Measurements from ENCODE around the gene SERPINA5.
"Not testable (repeated sequence)": the region's sequence is repeated elsewhere in the genome, so short reads cannot be mapped to it uniquely, and the experiment has no call there.

The SERPINA5 gene

DNA sequence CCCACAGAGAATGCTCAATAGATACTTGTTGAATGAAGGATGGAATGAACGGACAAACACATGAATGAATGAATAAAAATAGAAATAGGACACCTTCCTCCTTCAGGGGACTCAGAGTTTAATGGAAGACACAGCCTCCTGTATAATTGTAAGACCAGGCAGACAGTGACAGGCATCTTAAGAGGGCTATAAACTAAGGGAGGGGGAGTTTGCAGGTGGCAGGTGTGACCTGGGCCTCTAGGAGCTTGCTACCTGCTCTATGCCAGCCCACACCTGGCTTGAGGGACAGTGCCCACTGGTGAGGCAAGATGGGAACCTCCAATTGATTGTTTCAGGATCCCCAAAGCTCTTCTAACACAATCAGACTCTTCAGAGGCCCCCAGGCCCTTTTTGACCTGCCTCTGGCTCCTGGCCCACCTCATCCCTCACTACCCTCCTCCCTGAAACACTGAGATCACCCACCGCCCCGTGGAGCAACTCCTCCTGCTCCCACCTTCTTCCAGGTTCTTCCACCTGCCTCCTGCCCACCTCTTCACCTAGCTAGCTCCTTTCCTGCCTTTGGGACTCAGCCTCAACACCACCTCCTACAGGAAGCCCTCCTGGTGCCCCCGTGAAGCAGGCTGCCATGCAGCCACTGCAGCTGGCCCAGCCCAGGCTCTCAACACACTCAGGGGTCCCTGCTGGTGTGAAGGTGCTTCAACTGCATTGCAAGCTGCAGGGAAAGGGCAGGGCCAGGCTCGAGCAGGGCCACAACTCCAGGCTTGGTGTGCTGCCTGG is 40.3 kb downstream of the SERPINA5 start:
- no peak for DNase-seq (ENCODE audit: low read depth, low spot score)

DNA sequence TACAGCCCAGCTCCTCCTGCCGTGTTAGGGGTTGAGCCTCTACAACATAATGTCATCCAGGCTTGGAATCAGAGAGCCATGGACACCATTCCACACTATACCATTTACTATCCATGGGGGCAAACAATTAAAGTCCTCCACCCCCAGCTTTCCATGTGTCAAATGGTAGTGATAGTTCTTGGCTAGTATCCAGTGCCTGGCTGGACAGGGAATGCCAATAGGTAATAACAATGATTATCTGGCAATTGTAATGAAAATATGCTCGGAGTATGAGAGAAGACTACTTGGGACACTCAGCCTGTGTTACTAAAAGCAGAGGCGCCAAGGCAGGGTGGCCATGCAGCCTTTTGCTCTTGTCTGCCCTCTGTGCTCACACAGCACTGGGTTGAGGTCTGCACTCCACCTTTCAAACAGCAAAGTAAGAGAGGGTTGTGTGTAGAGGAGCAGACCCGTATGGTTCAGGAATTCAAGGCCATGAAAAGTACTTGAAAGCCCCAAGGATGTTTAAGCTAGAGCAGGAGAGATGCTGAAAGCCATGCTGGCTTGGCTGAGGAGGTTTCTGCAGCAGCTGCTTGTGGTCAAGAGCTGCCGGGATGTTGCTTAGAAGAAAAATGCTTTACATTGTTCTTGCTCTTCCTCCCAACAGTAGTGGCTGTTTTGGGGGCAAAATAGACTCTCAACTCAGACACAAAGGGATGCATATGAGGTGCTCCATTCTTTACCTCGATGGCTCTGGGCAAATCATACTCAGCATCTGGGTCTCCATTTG is 41.6 kb downstream of the SERPINA5 start:
- no peak for DNase-seq (ENCODE audit: low read depth, low spot score)

DNA sequence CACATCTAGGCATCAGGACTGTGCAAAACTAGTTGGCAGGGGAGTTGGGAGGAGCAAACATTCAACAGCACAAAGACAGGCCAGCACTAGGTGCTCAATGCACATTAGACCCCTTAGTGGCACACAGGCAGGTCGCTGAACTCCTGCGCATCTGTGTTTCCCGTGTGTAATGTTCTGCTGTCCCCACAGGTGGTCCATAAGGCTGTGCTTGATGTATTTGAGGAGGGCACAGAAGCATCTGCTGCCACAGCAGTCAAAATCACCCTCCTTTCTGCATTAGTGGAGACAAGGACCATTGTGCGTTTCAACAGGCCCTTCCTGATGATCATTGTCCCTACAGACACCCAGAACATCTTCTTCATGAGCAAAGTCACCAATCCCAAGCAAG is 42.2 kb downstream of the SERPINA5 start:
- DNase-seq (ENCODE audit: low read depth, low spot score): no peak

DNA sequence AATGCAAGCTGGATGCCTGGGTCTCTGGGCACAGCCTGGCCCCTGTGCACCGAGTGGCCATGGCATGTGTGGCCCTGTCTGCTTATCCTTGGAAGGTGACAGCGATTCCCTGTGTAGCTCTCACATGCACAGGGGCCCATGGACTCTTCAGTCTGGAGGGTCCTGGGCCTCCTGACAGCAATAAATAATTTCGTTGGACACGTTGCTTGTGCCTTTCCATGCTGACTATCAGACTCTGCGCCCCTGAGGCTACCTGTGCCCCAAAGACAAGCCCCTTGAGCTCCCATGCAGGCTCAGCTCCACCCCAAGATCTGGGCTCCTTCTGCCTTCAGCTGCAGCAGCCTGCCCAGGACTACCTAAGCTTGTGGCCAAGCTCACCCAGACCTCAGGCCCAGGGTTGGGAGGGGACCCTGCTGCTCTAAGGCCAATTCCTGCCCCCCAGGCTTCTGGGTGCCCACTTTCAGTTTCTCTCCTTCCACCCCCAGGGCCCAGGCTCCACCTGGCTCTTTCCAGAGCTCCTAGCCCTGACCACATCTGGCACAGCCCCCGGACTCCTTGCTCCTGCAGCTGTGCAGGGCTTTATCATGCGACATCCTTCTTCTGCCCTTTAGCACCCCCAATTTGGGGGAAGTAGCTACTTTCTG is 42.8 kb downstream of the SERPINA5 start:
- no peak for DNase-seq (ENCODE audit: low read depth, low spot score)

DNA sequence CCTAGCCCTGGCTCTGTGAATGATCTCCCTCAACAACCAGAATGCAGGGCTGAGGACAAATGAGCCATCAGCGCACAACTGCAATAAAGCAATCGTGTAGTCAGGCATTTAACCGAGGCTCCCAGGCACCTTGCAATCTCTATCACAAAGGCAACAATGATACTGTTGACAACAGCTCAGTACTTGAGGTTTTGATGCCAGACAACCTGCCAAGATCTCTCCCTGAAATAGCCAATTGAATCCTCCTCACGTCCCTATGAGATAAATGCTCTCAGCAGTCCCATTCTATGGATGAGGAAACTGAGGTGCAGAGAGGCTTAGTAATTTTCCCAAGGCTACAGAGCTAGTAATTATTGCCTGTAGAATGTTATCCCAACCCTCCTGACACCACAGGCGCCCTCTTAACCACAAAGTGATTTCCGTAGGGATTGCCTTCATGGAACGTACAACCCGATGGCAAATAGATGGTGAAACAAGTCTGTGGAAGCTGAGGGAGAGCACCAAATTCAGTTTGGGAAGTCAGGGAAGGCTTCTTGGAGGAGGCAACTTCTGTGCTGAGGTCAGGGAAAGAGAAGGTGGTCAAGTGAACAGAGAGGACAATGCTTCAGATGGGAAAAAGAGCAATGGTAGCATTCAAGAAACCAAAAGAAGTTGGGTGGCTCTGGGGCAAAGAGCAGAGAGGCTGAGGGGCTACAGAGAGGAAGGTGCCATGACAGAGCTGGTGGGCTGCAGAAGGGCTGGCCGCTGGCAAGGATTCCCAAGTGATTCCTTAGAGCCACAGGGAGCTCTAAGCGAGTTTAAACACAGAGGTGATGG is 43.5 kb downstream of the SERPINA5 start:
- no peak for DNase-seq (ENCODE audit: low read depth, low spot score)

DNA sequence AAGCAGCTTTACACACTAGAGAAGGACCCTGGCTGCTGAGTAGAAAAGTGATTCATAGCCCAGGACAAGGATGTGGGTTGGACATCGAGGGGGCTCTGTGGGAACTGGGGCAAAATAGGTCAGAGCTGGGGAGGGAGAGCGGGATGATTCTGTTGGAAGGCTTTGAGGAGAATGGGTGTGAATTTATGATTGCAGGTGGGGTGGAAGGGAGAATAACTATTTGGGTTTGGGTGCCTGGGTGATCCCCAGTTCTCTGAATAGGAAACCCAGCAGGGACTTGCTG is 44.1 kb downstream of the SERPINA5 start:
- DNase-seq (ENCODE audit: low read depth, low spot score): no peak

DNA sequence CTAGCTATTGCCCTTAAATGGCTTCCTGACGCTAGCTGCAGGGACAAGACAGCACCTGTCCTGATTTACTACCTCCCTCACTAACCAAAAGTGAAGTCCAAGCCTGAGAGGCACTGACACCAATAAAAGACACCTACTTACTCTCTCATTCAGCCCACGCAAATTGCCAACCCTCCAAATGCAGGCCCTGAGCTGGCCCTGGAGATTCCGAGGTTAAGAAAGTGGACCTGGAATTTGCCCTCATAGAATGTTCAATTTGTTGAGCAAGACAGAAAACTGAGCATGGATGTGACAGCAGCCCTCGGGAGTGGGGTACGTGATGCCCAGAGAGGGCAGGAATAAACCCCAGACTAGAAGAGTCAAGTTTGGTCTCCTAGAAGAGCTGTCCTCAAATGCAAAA is 47.4 kb downstream of the SERPINA5 start:
- no peak for DNase-seq (ENCODE audit: low read depth, low spot score)

DNA sequence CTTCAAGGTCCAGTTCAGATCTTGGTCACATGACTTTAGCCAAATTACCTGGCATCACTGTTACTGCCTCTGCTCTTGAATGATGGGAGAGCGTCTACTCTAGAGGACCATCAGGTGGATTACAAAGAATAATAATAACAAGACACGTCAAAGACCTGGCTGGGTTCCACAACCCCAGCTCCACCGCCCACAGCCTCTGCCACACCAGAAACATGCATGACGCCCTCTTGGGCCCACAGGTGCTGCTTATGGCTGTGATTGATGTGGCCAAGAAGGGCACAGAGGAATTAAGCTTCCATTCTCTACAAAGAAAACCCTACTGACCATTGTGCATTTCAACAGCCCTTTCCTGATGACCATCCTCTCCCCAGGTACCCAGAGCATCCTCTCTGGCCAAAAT is 49.2 kb downstream of the SERPINA5 start:
- DNase-seq (ENCODE audit: low read depth, low spot score): no peak

DNA sequence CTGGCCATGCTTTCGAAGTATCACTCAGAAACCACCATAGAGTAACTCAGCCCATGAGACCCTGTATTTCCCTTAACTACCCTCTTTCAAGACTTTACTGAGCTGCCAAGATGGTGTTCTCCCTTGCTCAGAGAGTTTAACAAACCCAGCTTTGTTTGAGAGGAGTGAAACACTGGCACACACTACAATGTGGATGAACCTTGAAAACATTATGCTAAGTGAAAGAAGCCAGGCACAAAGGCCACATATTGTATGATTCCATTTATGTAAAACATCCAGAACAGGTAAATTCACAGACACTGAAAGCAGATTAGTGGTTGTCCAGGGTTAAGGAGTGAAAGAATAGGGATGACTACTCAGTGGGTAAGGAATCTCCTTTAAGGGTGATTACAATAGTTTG is 49.8 kb downstream of the SERPINA5 start:
- no peak for DNase-seq (ENCODE audit: low read depth, low spot score)

DNA sequence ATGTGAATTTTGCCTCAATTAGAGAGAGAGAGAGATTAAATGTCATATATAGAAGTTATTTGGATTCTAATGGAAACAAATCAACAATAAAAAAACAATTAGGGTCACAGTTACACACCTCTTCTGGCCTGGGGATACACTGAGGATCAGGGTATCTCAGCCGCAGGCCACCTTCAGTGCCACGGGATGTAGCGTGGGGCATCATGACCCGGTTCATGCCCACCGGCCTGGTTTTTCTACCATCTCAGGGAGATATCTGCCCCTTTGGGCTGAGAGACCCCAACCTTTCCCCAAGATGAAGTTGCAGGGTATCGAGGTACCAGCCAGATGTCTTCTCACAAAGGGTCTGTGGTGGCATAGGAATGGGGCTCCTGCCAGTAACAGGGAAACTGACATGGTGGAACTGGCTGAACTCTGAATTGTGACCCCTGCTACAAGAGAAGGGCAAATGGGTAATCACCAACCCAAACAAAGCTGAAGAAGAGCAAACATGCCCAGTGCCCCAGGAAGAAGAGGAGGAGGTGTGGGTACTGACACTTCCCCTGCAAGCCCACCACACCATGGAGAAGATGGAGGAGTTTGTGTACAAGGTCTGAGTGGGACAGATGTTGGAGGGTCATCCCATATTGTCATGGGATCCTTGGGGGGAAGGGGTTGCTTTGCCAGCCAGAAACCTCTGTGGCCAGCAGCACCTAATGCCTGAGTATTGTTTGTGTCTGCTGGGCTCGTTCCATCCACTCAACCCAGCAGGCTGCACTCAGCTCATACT is 50.5 kb downstream of the SERPINA5 start:
- DNase-seq (ENCODE audit: low read depth, low spot score): no peak

DNA sequence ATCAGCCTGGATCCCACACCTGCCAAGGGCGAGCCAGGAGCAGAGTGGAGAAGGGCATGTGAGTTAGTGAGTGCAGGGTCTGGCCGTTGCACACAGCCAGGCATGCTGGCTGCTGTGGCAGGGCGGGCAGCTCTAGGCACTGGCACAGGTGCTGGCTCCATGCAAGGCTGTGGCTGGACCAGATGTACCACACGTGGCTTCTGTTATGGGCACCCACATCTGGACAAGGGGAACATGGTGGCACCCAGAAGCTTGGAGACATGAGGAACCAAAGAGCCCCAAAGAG is 51.0 kb downstream of the SERPINA5 start:
- DNase-seq (ENCODE audit: low read depth, low spot score): no peak

DNA sequence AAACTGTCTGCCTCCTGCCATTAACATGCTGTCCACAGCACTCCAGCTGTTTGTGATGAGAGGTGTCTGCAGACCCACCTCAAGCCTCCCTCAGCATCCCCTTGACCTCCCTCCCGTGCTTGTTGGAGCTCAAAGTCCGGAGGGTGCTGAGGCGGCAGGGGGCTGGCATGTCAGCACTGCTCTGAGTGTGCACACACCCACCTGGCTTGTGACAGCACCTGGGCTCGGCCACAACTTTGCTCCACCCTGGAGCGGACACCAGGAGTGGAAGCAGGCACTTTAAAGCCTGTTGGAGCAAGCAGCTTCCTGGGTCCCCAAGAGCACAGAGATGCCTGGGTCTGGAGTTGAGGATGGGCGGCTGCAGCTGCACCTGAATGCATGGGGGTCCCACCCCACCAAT is 51.9 kb downstream of the SERPINA5 start:
- DNase-seq (ENCODE audit: low read depth, low spot score): no peak

DNA sequence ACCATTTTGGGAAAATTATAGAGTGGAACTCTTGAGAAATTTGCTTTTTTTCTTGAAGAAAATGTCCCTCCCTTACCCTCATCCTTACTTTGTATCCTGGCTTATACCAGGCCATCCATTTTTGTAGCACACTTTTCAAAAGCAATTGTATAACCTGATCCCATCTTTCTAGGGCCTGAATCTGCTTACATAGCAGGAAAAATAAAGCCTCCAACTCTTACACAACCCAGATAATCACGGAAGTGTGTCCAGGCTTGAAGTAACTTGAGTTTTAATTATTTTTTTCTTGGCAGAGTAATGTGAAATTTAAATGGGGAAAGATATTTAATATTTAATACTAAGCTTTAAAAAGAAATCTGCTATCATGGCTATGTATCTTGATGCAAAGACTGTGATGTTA is 53.9 kb downstream of the SERPINA5 start:
- DNase-seq (ENCODE audit: low read depth, low spot score): no peak

DNA sequence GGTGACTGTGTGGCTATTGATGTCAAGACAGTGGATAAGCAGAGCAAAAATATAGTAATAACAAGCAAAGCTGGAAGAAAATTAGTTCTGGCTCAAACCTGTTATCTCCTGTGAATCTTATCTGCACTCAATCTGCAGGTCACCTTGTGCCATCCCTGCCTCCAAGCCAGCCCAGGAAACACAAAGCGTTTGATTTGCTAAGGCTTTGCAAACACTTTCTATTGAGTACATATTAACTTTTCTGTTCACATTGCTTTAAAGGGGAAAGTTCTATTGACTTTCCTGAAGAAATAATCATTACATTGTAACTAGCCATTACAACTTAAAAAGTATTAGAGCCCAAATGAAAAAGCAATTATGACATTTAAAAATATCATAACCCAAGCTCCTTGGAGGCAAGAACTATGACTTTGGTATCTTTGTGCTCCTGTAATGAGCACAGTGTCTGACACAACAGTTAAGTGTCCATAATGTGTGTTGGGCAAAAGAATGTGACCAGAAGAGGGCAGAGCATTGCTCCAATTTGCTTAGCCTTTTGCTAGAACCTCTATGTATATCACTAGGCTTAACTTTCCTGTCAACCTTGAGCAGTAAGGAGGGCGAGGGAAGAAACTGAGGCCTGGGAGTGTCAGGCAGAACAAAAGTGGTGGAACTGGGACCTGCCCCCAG is 55.7 kb downstream of the SERPINA5 start:
- no peak for DNase-seq (ENCODE audit: low read depth, low spot score)

DNA sequence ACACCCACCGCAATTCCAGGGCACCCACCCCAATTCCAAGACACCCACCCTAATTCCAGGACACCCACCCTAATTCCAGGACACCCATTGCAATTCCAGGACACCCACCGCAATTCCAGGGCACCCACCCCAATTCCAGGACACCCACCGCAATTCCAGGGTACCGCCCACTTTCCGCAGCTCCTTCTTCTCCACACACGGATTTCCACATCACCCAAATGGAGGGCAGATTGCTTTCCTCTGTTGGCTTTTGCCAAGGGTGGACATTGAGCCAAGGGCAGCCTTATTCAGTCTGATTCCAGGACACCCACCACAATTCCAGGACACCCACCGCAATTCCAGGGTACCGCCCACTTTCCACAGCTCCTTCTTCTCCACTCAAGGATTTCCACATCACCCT is 56.6 kb downstream of the SERPINA5 start:
- DNase-seq (ENCODE audit: low read depth, low spot score): not testable (repeated sequence)

DNA sequence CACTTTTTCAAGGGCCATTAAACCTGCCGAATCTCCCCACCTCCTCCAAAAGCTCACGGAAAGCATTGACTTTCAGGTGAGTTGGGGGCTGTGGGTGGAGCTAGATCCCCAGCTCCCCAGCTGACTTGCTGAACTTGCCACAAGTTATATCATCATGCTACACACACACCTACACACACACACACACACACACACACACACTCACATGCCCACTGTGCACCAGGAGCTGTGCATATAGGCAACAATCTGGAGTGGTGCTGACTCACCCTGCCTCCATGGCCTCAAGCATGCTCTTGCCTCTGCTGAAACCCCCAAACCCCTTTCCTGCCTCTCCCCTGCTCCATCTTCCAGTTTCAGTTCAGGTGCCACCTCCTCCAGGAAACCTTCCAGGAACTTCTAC is 57.1 kb downstream of the SERPINA5 start:
- no peak for DNase-seq (ENCODE audit: low read depth, low spot score)

DNA sequence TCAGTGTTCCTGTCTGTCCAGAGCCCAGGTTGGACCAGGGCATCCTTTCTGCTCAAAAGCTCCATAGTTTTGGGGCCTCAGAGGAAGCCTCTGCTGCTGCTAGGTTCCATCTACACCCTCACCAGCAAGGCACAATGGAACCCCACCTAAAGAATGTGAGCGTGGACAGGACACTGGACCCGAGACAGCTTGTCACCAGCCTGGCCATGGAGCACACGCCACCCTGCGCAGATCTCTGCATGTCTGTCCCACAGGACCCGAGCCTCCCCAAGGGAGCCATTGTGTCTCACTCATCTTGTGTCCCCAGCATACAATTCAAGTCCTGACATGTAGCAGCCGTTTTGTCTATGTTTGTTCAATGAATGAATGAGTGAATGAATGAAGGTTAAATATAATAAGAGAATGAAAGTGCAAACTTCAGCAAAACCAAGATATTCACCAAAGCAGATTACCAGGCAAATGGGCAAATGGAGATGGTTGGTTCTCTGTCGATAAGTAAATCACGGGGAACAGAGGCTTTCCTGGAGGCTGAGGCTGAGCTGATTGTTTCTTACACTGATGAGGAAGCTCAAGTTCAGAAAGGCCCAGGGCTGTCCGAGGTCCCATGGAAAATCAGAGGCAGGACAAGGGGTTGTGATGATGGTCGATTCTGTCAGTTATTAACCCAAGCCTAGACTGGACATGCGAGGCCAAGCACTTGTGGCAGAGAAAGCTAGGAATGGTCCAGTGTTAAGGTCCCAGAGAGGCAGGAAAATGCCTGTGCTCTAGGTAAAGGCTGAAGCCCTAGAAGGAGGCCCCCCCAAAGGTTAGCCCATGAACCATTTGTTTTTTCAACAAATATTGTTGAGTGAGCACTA is 58.0 kb downstream of the SERPINA5 start:
- no peak for DNase-seq (ENCODE audit: low read depth, low spot score)

DNA sequence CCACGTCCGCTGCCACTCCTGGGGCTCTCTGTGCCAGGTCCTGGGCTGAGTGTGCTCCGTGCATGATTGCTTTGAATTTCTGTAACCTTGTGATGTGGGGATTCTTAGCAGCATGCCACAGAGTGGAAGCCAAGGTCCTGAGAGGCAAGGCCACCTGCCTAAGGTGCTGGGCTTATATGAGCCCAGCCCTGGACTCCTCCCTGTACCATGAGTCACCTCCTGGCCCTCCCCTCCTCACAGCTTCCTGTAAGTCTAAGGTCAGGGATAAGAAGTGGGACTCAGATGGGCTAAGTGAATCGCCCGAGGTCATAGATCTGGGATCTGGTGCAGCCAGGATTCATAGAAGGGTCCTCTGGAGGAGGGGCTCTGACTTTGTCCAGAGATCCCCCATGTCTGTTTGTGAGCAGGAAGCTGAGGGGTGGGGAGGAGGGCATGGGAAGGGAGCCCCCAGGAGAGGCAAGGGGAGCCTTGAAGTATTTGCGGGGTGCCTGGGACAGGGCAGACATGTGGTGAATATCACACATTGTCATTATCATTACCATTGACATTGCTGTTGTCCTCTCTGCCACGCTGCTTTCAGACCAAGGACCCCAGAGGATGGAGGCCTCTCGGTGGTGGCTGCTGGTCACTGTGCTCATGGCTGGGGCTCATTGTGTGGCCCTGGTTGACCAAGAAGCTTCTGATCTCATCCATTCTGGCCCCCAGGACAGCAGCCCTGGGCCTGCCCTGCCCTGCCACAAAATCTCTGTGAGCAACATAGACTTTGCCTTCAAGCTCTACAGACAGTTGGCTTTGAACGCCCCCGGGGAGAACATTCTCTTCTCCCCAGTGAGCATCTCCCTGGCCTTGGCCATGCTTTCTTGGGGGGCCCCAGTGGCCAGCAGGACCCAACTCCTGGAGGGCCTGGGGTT is 59.8 kb downstream of the SERPINA5 start:
- DNase-seq (ENCODE audit: low read depth, low spot score): no peak

DNA sequence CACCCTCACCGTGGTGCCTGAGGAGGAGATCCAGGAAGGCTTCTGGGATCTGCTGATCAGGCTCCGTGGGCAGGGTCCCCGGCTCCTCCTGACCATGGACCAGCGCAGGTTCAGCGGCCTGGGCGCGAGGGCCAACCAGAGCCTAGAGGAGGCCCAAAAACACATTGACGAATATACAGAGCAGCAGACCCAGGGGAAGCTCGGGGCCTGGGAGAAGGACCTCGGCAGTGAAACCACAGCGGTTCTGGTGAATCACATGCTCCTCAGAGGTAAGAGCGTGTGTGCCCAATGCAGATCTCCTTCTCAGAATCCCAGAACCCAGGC is 60.4 kb downstream of the SERPINA5 start:
- no peak for DNase-seq (ENCODE audit: low read depth, low spot score)

Measured in smooth muscle cell of the brain vasculature (primary cell).